Upper lobe of right lung (tissue), 1 donor: Measurements from ENCODE around the gene KRT75. TPM values are rescaled to one million over a fixed set of nuclear protein-coding genes. Genes with fewer than 3 reads are reported as not detected.

ENCODE experiments used
- ATAC-seq: fragments of 200-7000 bp; cut with Tn5 transposase; one replicate; pipeline ENCODE4 v1.9.1; 2020; ENCODE audit warnings: mild to moderate bottlenecking, moderate library complexity
- DNase-seq: peaks from one replicate; pipeline ENCODE4 v3.0.0-alpha.2; 2020
- H3K27ac ChIP-seq: fragments of 200-600 bp; one replicate; pipeline ENCODE4 v1.8.0; 2022
- H3K27me3 ChIP-seq: fragments of 200-600 bp; one replicate; pipeline ENCODE4 v1.8.0; 2022; ENCODE audit warnings: mild to moderate bottlenecking
- H3K36me3 ChIP-seq: fragments of 200-600 bp; one replicate; pipeline ENCODE4 v1.8.0; 2022
- H3K4me1 ChIP-seq: fragments of 200-600 bp; one replicate; pipeline ENCODE4 v1.8.0; 2022
- H3K4me3 ChIP-seq: fragments of 200-600 bp; one replicate; pipeline ENCODE4 v1.8.0; 2022; ENCODE audit warnings: mild to moderate bottlenecking
- H3K9me3 ChIP-seq: fragments of 200-600 bp; one replicate; pipeline ENCODE4 v1.8.0; 2022
- CTCF ChIP-seq: fragments of 200-600 bp; IDR thresholded peaks from one replicate; pipeline ENCODE4 v1.8.0; 2022; ENCODE audit warnings: antibody characterized with exemption
- intact Hi-C: fragments of 100-400 bp; cut with DNase I; formaldehyde crosslinking; loops from one replicate; pipeline ENCODE4 v1.11.0; 2022
- long read RNA-seq: library from polyadenylated mRNA; unstranded; transcript quantifications from one replicate; pipeline ENCODE4 v2.0.0, GENCODE V29; 2021
- total RNA-seq: library from RNA; stranded (reverse); fragmentation: NEBNext Ultra II Directional; extraction: Animal tissue kit (Norgen Biotek cat#: 25700); gene quantifications from one replicate; pipeline ENCODE4 v1.2.1, GENCODE V29; 2021
- donor health status: DM: no; HTN: yes; CAD: no; lungs with severe emphysema.

KRT75 gene
- total RNA-seq: not detected
- long read RNA-seq: 0 reads

- DNase-seq (no peak), ATAC-seq (no peak)
- H3K9me3 ChIP-seq: no peaks in the 10 kb centered on the region
- H3K4me1 ChIP-seq: no peaks in the 10 kb centered on the region
- intact Hi-C loops: no loop called here
- TF ChIP-seq CTCF: no peak
- no peak within 1 kb of the TSS for H3K27ac ChIP-seq
- H3K4me3 ChIP-seq: no peak within 1 kb of the TSS
- H3K36me3 ChIP-seq: no peaks in the 10 kb centered on the region
- peaks cover 19% of the 10 kb centered on the region for H3K27me3 ChIP-seq
These were observed at the start of gene KRT75 for GRCh38 chr12:52434081-52434733. Gene KRT75, minus strand, starts transcription at chr12:52434371. Its CDS starts 67 bp downstream, at chr12:52434304.

GRCh38 chr12:52480073-52480472, 45.9 kb upstream of the KRT75 start:
- TF ChIP-seq CTCF: no peak
- Histone ChIP-seq H3K4me3 (no peak overlapping the region), H3K27ac (no peak overlapping the region), H3K4me1 (no peaks in the 10 kb centered on the region), H3K36me3 (no peaks in the 10 kb centered on the region), H3K27me3 (peaks cover 7% of the 10 kb centered on the region), H3K9me3 (peaks cover 7% of the 10 kb centered on the region)
- ATAC-seq (no peak), DNase-seq (no peak)
- intact Hi-C loops: no loop called here

- Histone ChIP-seq H3K36me3 (no peaks in the 10 kb centered on the region), H3K4me1 (no peaks in the 10 kb centered on the region), H3K27ac (no peak overlapping the region), H3K9me3 (no peaks in the 10 kb centered on the region), H3K4me3 (no peak overlapping the region), H3K27me3 (no peaks in the 10 kb centered on the region)
- no peak for TF ChIP-seq CTCF
- DNase-seq: no peak
- intact Hi-C loops: no loop called here
- ATAC-seq: no peak
These were observed 43.5 kb upstream of the KRT75 start for GRCh38 chr12:52477651-52478050.

GRCh38 chr12:52474212-52474611, 40.0 kb upstream of the KRT75 start:
- intact Hi-C loops: no loop called here
- Histone ChIP-seq H3K36me3 (no peaks in the 10 kb centered on the region), H3K27ac (no peak overlapping the region), H3K4me3 (no peak overlapping the region), H3K4me1 (no peaks in the 10 kb centered on the region), H3K9me3 (no peaks in the 10 kb centered on the region), H3K27me3 (no peaks in the 10 kb centered on the region)
- DNase-seq: no peak
- TF ChIP-seq CTCF: no peak
- ATAC-seq: no peak

- Histone ChIP-seq H3K27ac (no peak within 1 kb of the TSS), H3K4me1 (no peaks in the 10 kb centered on the region), H3K27me3 (no peaks in the 10 kb centered on the region), H3K4me3 (no peak within 1 kb of the TSS), H3K36me3 (no peaks in the 10 kb centered on the region), H3K9me3 (no peaks in the 10 kb centered on the region)
- ATAC-seq: no peak
- TF ChIP-seq CTCF: no peak
- intact Hi-C loops: no loop called here
- no peak for DNase-seq
These were observed 39.6 kb upstream of the KRT75 start, which contains the start of gene KRT6C for GRCh38 chr12:52473768-52474167. Gene KRT6C, minus strand, starts transcription at chr12:52473805. Its CDS starts 68 bp downstream, at chr12:52473737.

GRCh38 chr12:52469853-52470252, 35.7 kb upstream of the KRT75 start:
- no peak for DNase-seq
- Histone ChIP-seq H3K36me3 (no peaks in the 10 kb centered on the region), H3K27me3 (no peaks in the 10 kb centered on the region), H3K4me1 (no peaks in the 10 kb centered on the region), H3K9me3 (no peaks in the 10 kb centered on the region), H3K27ac (no peak overlapping the region), H3K4me3 (no peak overlapping the region)
- TF ChIP-seq CTCF: no peak
- intact Hi-C loops: no loop called here
- no peak for ATAC-seq
